H1 (cell line): Measurements from ENCODE around the gene ADAD2. TPM values are rescaled to one million over a fixed set of nuclear protein-coding genes. Genes with fewer than 3 reads are reported as not detected.

Source experiments
- CTCF ChIA-PET: fragments of 300-600 bp; sonication (Branson Sonifier 250); formaldehyde crosslinking; loops from one replicate; lab custom pipeline; 2021; ENCODE audit not compliant: partially characterized antibody; lab: Charles Lee
- POLR2A ChIA-PET: fragments of 300-600 bp; sonication (Branson Sonifier 250); formaldehyde crosslinking; loops from one replicate; lab custom pipeline; 2021; ENCODE audit warnings: inconsistent platforms; ENCODE audit not compliant: partially characterized antibody; lab: Charles Lee
- DNase-seq, 2 experiments: peaks; one replicate each; pipeline versions ENCODE4 v3.0.0 to v3.0.0-alpha.2; 2010 to 2022; ENCODE audit warnings: low spot score in 2 of 2, low read depth in 1 of 2, mixed read lengths in 1 of 2
- FAIRE-seq: peaks from 2 replicates; lab custom pipeline; 2011; peaks lifted over from hg19 to GRCh38; lab: Jason Lieb, UNC
- H2AFZ ChIP-seq: 2 replicates; pipeline ENCODE4 v1.8.1; 2012; ENCODE audit warnings: low read length, inconsistent platforms
- H2AK5ac ChIP-seq: 2 replicates; pipeline ENCODE4 v1.6.1; 2013; ENCODE audit warnings: low read depth, low read length
- H2BK120ac ChIP-seq: replicated peaks from 2 replicates; pipeline ENCODE3; 2013; ENCODE audit warnings: low read depth, low read length, inconsistent platforms
- H2BK12ac ChIP-seq: 2 replicates; pipeline ENCODE4 v1.6.1; 2013; ENCODE audit warnings: low read depth, low read length
- H2BK15ac ChIP-seq: 2 replicates; pipeline ENCODE4 v1.6.1; 2013; ENCODE audit warnings: low read length
- H2BK20ac ChIP-seq: 2 replicates; pipeline ENCODE4 v1.6.1; 2013; ENCODE audit warnings: low read length
- H2BK5ac ChIP-seq: 2 replicates; pipeline ENCODE4 v1.6.1; 2013; ENCODE audit warnings: low read depth, low read length
- H3K14ac ChIP-seq: 2 replicates; pipeline ENCODE4 v1.6.1; 2013; ENCODE audit warnings: inconsistent platforms; ENCODE audit not compliant: insufficient read length
- H3K18ac ChIP-seq: 2 replicates; pipeline ENCODE4 v1.6.1; 2013; ENCODE audit warnings: low read length; ENCODE audit errors: extremely low read depth
- H3K23ac ChIP-seq: 2 replicates; pipeline ENCODE4 v1.6.1; 2013; ENCODE audit warnings: inconsistent platforms; ENCODE audit not compliant: insufficient read length
- H3K23me2 ChIP-seq: 2 replicates; pipeline ENCODE4 v1.6.1; 2013; ENCODE audit warnings: low read depth, low read length
- H3K27ac ChIP-seq: 2 replicates; pipeline ENCODE4 v1.6.1; 2011; ENCODE audit warnings: low read depth, low read length, inconsistent platforms
- H3K27me3 ChIP-seq, 4 experiments: replicated peaks in 1 of 4; 1 replicate in 1 of 4; 2 replicates in 3 of 4; pipeline versions ENCODE4 v1.6.1 to v1.8.1; 2011 to 2013; ENCODE audit warnings: low read length in 3 of 4, mild to moderate bottlenecking in 3 of 4, inconsistent platforms in 2 of 4, mixed read lengths in 2 of 4, moderate library complexity in 1 of 4; ENCODE audit not compliant: control insufficient read depth in 3 of 4, insufficient read depth in 3 of 4; ENCODE audit errors: extremely low read depth in 1 of 4
- H3K36me3 ChIP-seq, 4 experiments: 2 replicates each; pipeline versions ENCODE4 v1.6.1 to v1.8.1; 2011 to 2013; ENCODE audit warnings: mild to moderate bottlenecking in 4 of 4, low read length in 3 of 4, moderate library complexity in 2 of 4, control low read depth in 1 of 4, inconsistent platforms in 1 of 4; ENCODE audit not compliant: insufficient read depth in 4 of 4, control insufficient read depth in 2 of 4
- H3K4ac ChIP-seq: replicated peaks from 2 replicates; pipeline ENCODE3; 2013; ENCODE audit warnings: low read length, low read depth, mixed read lengths, inconsistent platforms; ENCODE audit not compliant: insufficient read length
- H3K4me1 ChIP-seq, 4 experiments: replicated peaks in 1 of 4; 1 replicate in 1 of 4; 2 replicates in 3 of 4; pipeline versions ENCODE4 v1.6.1 to v1.8.1; 2011 to 2013; ENCODE audit warnings: low read length in 3 of 4, inconsistent platforms in 2 of 4, mixed read lengths in 1 of 4; ENCODE audit not compliant: insufficient read depth in 4 of 4, control insufficient read depth in 3 of 4
- H3K4me2 ChIP-seq, 2 experiments: 2 replicates each; pipeline versions ENCODE4 v1.6.1 to v1.8.1; 2011 to 2013; ENCODE audit warnings: low read depth in 2 of 2, low read length in 2 of 2, control low read depth in 1 of 2, inconsistent platforms in 1 of 2, mild to moderate bottlenecking in 1 of 2; ENCODE audit not compliant: insufficient read depth in 1 of 2
- H3K4me3 ChIP-seq, 4 experiments: fragments of 200-600, 300-600 bp in 1 of 4; sonication (generic), shearing (Covaris generic), sonication (Bioruptor Twin) in 1 of 4; 2 replicates each; pipeline versions ENCODE4 v1.5.1 to v1.8.1; 2011 to 2016; ENCODE audit warnings: low read length in 4 of 4, low read depth in 3 of 4, control low read depth in 2 of 4, inconsistent platforms in 2 of 4, mild to moderate bottlenecking in 2 of 4, mixed read lengths in 1 of 4, moderate library complexity in 1 of 4; ENCODE audit not compliant: insufficient read depth in 2 of 4; ENCODE audit errors: extremely low read depth in 1 of 4
- H3K56ac ChIP-seq: replicated peaks from 2 replicates; pipeline ENCODE3; 2013; ENCODE audit warnings: low read depth, mild to moderate bottlenecking, mixed read lengths, low read length, inconsistent platforms; ENCODE audit not compliant: insufficient read length
- H3K79me1 ChIP-seq: 2 replicates; pipeline ENCODE4 v1.6.1; 2013; ENCODE audit warnings: low read depth, low read length, control low read depth
- H3K79me2 ChIP-seq, 2 experiments: 2 replicates each; pipeline versions ENCODE4 v1.6.1 to v1.8.1; 2012 to 2013; ENCODE audit warnings: low read length in 2 of 2, mild to moderate bottlenecking in 2 of 2, inconsistent platforms in 1 of 2; ENCODE audit not compliant: insufficient read depth in 2 of 2, control insufficient read depth in 1 of 2
- H3K9ac ChIP-seq, 4 experiments: replicated peaks in 1 of 4; 1 replicate in 1 of 4; 2 replicates in 3 of 4; pipeline versions ENCODE4 v1.6.1 to v1.8.1; 2011 to 2013; ENCODE audit warnings: low read depth in 3 of 4, low read length in 3 of 4, control low read depth in 2 of 4, mild to moderate bottlenecking in 2 of 4, moderate library complexity in 2 of 4, inconsistent platforms in 1 of 4; ENCODE audit errors: extremely low read depth in 1 of 4
- H3K9me3 ChIP-seq, 2 experiments: 2 replicates each; pipeline versions ENCODE4 v1.6.1 to v1.8.1; 2012 to 2013; ENCODE audit warnings: mild to moderate bottlenecking in 2 of 2, moderate library complexity in 2 of 2, control low read depth in 1 of 2, inconsistent platforms in 1 of 2, low read depth in 1 of 2, low read length in 1 of 2, mixed read lengths in 1 of 2; ENCODE audit not compliant: insufficient read depth in 2 of 2
- H4K20me1 ChIP-seq, 2 experiments: replicated peaks in 1 of 2; 2 replicates each; pipeline versions ENCODE3 to v1.8.1; 2011 to 2013; ENCODE audit warnings: inconsistent platforms in 2 of 2, low read length in 2 of 2, mild to moderate bottlenecking in 1 of 2; ENCODE audit not compliant: insufficient read depth in 2 of 2, control insufficient read depth in 1 of 2
- H4K5ac ChIP-seq: 2 replicates; pipeline ENCODE4 v1.6.1; 2013; ENCODE audit warnings: low read length, low read depth, mixed read lengths, inconsistent platforms; ENCODE audit not compliant: insufficient read length
- H4K8ac ChIP-seq: 2 replicates; pipeline ENCODE4 v1.8.0; 2013; ENCODE audit warnings: mild to moderate bottlenecking, moderate library complexity, low read length, inconsistent platforms; ENCODE audit not compliant: insufficient read depth; ENCODE audit errors: extremely low read depth
- H4K91ac ChIP-seq: replicated peaks from 2 replicates; pipeline ENCODE3; 2013; ENCODE audit warnings: low read length, mixed read lengths, inconsistent platforms; ENCODE audit not compliant: insufficient read length
- BACH1 ChIP-seq: IDR thresholded peaks from 2 replicates; pipeline ENCODE4 v1.6.1; 2012; ENCODE audit warnings: low read length, improper control_type of control experiment
- BCL11A ChIP-seq, 2 experiments: IDR thresholded peaks; one replicate each; pipeline ENCODE4 v1.6.1; 2011; ENCODE audit warnings: low read depth in 2 of 2, low read length in 2 of 2, mild to moderate bottlenecking in 2 of 2
- CHD2 ChIP-seq: IDR thresholded peaks from 2 replicates; pipeline ENCODE4 v1.6.1; 2012; ENCODE audit warnings: low read length, improper control_type of control experiment
- E2F6 ChIP-seq: IDR thresholded peaks from 2 replicates; pipeline ENCODE4 v1.6.1; 2012; ENCODE audit warnings: inconsistent platforms
- EGR1 ChIP-seq: IDR thresholded peaks from 2 replicates; pipeline ENCODE4 v1.6.1; 2011; ENCODE audit warnings: low read depth, low read length, borderline replicate concordance
- GABPA ChIP-seq: IDR thresholded peaks from 2 replicates; pipeline ENCODE4 v1.6.1; 2011; ENCODE audit warnings: mild to moderate bottlenecking, low read length, moderate library complexity, borderline replicate concordance; ENCODE audit not compliant: insufficient read depth
- GTF2F1 ChIP-seq: IDR thresholded peaks from 2 replicates; pipeline ENCODE4 v1.6.1; 2012; ENCODE audit warnings: low read depth, low read length, improper control_type of control experiment, borderline replicate concordance
- KDM1A ChIP-seq: fragments of 200-600, 300-600 bp; sonication (generic); IDR thresholded peaks from 2 replicates; pipeline ENCODE4 v1.7.1; 2016; ENCODE audit warnings: mild to moderate bottlenecking, low read length, borderline replicate concordance
- KDM5A ChIP-seq: fragments of 200-600 bp; IDR thresholded peaks from 2 replicates; pipeline ENCODE4 v1.7.1; 2012; ENCODE audit warnings: mild to moderate bottlenecking, low read length, inconsistent platforms, mixed read lengths
- POLR2A ChIP-seq, 2 experiments: IDR thresholded peaks; 1 replicate in 1 of 2; 2 replicates in 1 of 2; pipeline ENCODE4 v1.6.1; 2011; ENCODE audit warnings: low read depth in 2 of 2, low read length in 2 of 2, mild to moderate bottlenecking in 2 of 2; ENCODE audit errors: control extremely low read depth in 1 of 2
- RXRA ChIP-seq: IDR thresholded peaks from 2 replicates; pipeline ENCODE4 v1.6.1; 2011; ENCODE audit warnings: low read depth, mild to moderate bottlenecking, low read length, moderate library complexity; ENCODE audit not compliant: insufficient read depth
- SP1 ChIP-seq: IDR thresholded peaks from 2 replicates; pipeline ENCODE4 v1.6.1; 2011; ENCODE audit warnings: low read depth, low read length
- SRF ChIP-seq: IDR thresholded peaks from 2 replicates; pipeline ENCODE4 v1.6.1; 2011; ENCODE audit warnings: mild to moderate bottlenecking, low read depth, low read length, moderate library complexity
- WGBS, 2 experiments: shearing (Covaris generic) in 1 of 2; methylation state at CpG; one replicate each; pipeline versions ENCODE4 v1.1.6 to v1.1.7; 2013 to 2015; ENCODE audit warnings: low lambda C conversion rate in 2 of 2, mixed read lengths in 2 of 2, inconsistent platforms in 1 of 2, low coverage in 1 of 2, missing lambda C conversion rate in 1 of 2; ENCODE audit not compliant: insufficient replicate concordance in 2 of 2, insufficient coverage in 1 of 2, insufficient read length in 1 of 2; ENCODE audit errors: extremely low coverage in 1 of 2, missing lambda C conversion rate in 1 of 2; 5-methylcytosine and 5-hydroxymethylcytosine counted together
- polyA plus RNA-seq, 7 experiments: library from polyadenylated mRNA; depleted of rRNA in 3 of 7; stranded (reverse) in 5 of 7; unstranded in 2 of 7; fragments of >200 nt in 5 of 7; fragments of 200-250 nt in 2 of 7; gene quantifications; 1 replicate in 5 of 7; 2 replicates in 1 of 7; 4 replicates in 1 of 7; pipeline versions ENCODE4 v1.2.1 to v1.2.3, GENCODE V29; 2011 to 2013; ENCODE audit warnings: missing spikeins in 2 of 7, mixed read lengths in 2 of 7
- total RNA-seq: library from RNA; stranded (reverse); fragmentation: NEBNext Ultra II Directional; extraction: Animal tissue kit (Norgen Biotek cat#: 25700); gene quantifications from 2 replicates; pipeline ENCODE4 v1.2.1, GENCODE V29; 2021
- TF ChIP-seq, protein P1 (sequence below): IDR thresholded peaks from 2 replicates; pipeline ENCODE4 v1.6.1; 2011; ENCODE audit warnings: low read length, improper control_type of control experiment

The ADAD2 gene
- total and polyA plus RNA-seq, 2 of the 8 experiments (the other 6 are each of a cell fraction or from before 2014, with no cell fraction given), result 1.2 to 1.3 TPM

GRCh38 chr16:84246679-84247077 is 55.7 kb downstream of the ADAD2 start:
- Histone ChIP-seq H3K4me1 (no peaks in the 10 kb centered on the region), H3K4ac (no peak overlapping the region), H3K4me3 (no peak overlapping the region), H2BK20ac (no peak overlapping the region), H2BK15ac (no peak overlapping the region), H3K14ac (no peak overlapping the region), H2BK120ac (no peak overlapping the region), H3K79me2 (no peaks in the 10 kb centered on the region), H3K56ac (no peak overlapping the region), H2AK5ac (no peak overlapping the region), H3K9ac (no peak overlapping the region), H4K20me1 (no peaks in the 10 kb centered on the region), H3K9me3 (no peaks in the 10 kb centered on the region; a peak in 1 of 4 replicates), H4K5ac (no peak overlapping the region), H3K23ac (no peak overlapping the region), H4K8ac (no peak overlapping the region), H2AFZ (no peak overlapping the region), H3K27me3 (no peaks in the 10 kb centered on the region), H3K27ac (no peak overlapping the region), H3K18ac (no peak overlapping the region), H3K23me2 (no peaks in the 10 kb centered on the region), H3K79me1 (no peaks in the 10 kb centered on the region), H2BK12ac (no peak overlapping the region), H3K36me3 (no peaks in the 10 kb centered on the region), H4K91ac (no peak overlapping the region), H2BK5ac (no peak overlapping the region), H3K4me2 (no peak overlapping the region)
- DNase-seq, result no peak
- POLR2A ChIA-PET, result no interaction called here
- CTCF ChIA-PET, result interaction anchor here (0.6 to 1.7 kb wide), 3 partner anchors 15 to 237 kb away, joined by 3 to 7 read pairs (median 5); no protein-coding TSS in a partner anchor
- no peak for FAIRE-seq
- WGBS, 2 experiments, result 88% methylated on average over 3 of the region's 5 CpGs; no CpG with 5 or more reads in 1 of the 2 experiments
- TF ChIP-seq RXRA (no peak), KDM1A (no peak), SP1 (no peak), CHD2 (no peak), SRF (no peak), POLR2A (IDR thresholded peaks at IDR 0.05; ENCODE audit: control extremely low read depth in 1 of 2, low read depth in 2 of 2, low read length in 2 of 2) (no peak), KDM5A (no peak), E2F6 (no peak), GABPA (no peak), BACH1 (no peak), GTF2F1 (no peak), EGR1 (no peak), BCL11A (IDR thresholded peaks at IDR 0.05; ENCODE audit: low read depth in 2 of 2, low read length in 2 of 2) (no peak)
- TF ChIP-seq, protein P1, sequence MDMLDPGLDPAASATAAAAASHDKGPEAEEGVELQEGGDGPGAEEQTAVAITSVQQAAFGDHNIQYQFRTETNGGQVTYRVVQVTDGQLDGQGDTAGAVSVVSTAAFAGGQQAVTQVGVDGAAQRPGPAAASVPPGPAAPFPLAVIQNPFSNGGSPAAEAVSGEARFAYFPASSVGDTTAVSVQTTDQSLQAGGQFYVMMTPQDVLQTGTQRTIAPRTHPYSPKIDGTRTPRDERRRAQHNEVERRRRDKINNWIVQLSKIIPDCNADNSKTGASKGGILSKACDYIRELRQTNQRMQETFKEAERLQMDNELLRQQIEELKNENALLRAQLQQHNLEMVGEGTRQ, result no peak
